Measurements from ENCODE around the gene ENTHD1.

GRCh38 chr22:39873965-39874364, 19.6 kb downstream of the ENTHD1 start:
- no peak for TF ChIP-seq FOXM1 (IDR thresholded peaks at IDR 0.05; ENCODE audit: borderline replicate concordance)
- TF ChIP-seq SP1 (IDR thresholded peaks at IDR 0.05): no peak
- TF ChIP-seq HDGF (IDR thresholded peaks at IDR 0.05; ENCODE audit: borderline replicate concordance): no peak
- TF ChIP-seq SUZ12 (IDR thresholded peaks at IDR 0.05): no peak
- no peak for TF ChIP-seq ZNF384 (IDR thresholded peaks at IDR 0.05)
- no peak for TF ChIP-seq BHLHE40 (IDR thresholded peaks at IDR 0.05; ENCODE audit: borderline replicate concordance)
- no peak for TF ChIP-seq ARNT (IDR thresholded peaks at IDR 0.05)

All from HEK293T (cell line).